Measurements from ENCODE around the gene ECEL1.
"Not testable (repeated sequence)": the region's sequence is repeated elsewhere in the genome, so short reads cannot be mapped to it uniquely, and the experiment has no call there.

GRCh38 chr2:232442431-232442830, 45.2 kb downstream of the ECEL1 start:
- not testable (repeated sequence) for TF ChIP-seq CTCF, POLR2A (IDR thresholded peaks at IDR 0.05)
